PC-9 (cell line): ENCODE data around the gene CLMN.

ENCODE experiments used
- EZH2 ChIP-seq: fragments of 200-600 bp; sonication (generic); IDR thresholded peaks from 2 replicates; pipeline ENCODE4 v1.8.0; 2017; ENCODE audit warnings: antibody characterized with exemption, low read depth
- TF ChIP-seq, protein P1 (sequence below): fragments of 200-600 bp; sonication (generic); conservative IDR thresholded peaks from 2 replicates; pipeline ENCODE4 v1.6.1; 2017; ENCODE audit warnings: mixed run types, antibody characterized with exemption, mild to moderate bottlenecking, moderate library complexity

DNA sequence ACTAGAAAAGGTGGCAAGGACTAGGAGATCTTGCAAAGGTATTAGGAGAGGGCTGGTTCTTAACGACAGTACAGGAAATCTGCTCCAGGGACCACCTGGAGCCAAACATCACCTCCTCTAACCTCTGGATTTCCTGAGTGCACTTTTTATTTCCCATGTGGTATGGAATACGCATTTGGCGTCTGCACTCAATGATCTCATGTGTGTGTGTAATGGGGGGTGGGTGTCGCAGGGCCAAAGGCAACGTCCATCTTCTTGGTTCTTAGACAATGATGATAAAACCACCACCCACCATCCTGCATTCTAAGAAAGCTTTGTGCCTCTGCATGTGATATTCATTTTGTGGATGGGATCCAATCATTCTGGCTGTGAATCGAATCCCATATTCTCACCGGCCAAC is 68.8 kb downstream of the CLMN start:
- TF ChIP-seq, protein P1, sequence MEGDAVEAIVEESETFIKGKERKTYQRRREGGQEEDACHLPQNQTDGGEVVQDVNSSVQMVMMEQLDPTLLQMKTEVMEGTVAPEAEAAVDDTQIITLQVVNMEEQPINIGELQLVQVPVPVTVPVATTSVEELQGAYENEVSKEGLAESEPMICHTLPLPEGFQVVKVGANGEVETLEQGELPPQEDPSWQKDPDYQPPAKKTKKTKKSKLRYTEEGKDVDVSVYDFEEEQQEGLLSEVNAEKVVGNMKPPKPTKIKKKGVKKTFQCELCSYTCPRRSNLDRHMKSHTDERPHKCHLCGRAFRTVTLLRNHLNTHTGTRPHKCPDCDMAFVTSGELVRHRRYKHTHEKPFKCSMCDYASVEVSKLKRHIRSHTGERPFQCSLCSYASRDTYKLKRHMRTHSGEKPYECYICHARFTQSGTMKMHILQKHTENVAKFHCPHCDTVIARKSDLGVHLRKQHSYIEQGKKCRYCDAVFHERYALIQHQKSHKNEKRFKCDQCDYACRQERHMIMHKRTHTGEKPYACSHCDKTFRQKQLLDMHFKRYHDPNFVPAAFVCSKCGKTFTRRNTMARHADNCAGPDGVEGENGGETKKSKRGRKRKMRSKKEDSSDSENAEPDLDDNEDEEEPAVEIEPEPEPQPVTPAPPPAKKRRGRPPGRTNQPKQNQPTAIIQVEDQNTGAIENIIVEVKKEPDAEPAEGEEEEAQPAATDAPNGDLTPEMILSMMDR = no peak
- TF ChIP-seq EZH2 = no peak
